ENCODE data around the gene FILIP1L.

The FILIP1L gene

DNA sequence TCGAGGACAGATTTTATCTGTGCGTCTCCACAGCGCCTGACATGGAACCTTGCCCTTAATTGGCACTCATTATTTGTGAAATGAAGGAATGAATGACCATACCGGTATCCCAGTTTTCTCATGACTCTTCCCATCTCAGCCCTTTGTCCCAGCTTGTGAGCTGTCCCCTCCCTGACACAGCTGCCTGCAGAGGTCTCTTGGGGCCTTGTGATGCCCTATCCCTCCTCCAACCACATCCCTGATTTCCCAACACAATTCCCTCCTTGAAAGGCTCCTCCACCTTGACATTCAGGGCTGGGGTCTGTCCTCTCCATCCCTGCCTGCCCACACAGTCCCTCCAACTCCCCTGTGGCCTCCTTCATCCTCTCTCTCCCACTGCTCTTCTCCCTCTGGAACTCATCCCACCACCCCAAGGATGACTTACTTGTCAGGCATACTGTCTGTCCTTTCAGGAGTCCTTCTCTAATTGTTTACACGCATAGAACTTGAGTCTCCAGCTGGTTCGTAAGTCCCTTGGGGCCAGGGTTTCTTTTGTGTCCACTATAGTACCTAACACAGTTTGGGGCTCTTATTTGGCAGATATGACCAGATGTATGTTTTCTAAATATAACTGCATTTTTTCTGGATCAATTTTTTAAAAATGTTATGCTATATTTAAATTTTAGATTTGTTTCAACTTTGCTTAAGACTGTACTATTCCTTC lies 35.6 kb upstream of the FILIP1L start:
- DNase-seq = no peak
- Mint-ChIP-seq H3K27ac (peak overlapping the region; percentile 39), H3K36me3 (ENCODE audit: low read depth) (peaks cover 58% of the 10 kb centered on the region), H3K27me3 (ENCODE audit: low read depth, poor library complexity) (no peaks in the 10 kb centered on the region), H3K9me3 (peaks cover 1% of the 10 kb centered on the region), H3K4me1 (no peaks in the 10 kb centered on the region), H3K4me3 (no peak overlapping the region)
- TF ChIP-seq, protein P1, sequence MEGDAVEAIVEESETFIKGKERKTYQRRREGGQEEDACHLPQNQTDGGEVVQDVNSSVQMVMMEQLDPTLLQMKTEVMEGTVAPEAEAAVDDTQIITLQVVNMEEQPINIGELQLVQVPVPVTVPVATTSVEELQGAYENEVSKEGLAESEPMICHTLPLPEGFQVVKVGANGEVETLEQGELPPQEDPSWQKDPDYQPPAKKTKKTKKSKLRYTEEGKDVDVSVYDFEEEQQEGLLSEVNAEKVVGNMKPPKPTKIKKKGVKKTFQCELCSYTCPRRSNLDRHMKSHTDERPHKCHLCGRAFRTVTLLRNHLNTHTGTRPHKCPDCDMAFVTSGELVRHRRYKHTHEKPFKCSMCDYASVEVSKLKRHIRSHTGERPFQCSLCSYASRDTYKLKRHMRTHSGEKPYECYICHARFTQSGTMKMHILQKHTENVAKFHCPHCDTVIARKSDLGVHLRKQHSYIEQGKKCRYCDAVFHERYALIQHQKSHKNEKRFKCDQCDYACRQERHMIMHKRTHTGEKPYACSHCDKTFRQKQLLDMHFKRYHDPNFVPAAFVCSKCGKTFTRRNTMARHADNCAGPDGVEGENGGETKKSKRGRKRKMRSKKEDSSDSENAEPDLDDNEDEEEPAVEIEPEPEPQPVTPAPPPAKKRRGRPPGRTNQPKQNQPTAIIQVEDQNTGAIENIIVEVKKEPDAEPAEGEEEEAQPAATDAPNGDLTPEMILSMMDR (IDR thresholded peaks at IDR 0.05) = no peak

DNA sequence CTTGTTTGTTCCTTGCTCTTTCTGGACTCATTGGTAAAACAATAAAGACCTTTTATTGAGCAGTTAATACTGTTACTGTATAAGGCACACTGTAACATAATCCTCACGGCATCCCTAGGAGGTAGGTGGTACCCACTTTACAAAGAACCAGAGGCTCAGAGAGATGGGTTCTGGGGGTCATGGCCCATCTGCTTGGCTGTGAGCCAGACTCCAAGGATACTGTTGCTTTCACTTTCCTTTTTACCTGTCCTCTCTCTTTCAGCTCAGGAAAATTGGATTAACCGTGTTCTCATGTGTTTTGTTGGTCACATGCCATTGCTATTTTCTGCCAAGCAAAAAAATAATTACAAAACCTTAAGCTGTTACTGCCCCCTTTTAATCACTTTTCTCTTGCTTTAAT lies 34.8 kb upstream of the FILIP1L start:
- no peak overlapping the region for H3K27ac Mint-ChIP-seq
- TF ChIP-seq, protein P1 (IDR thresholded peaks at IDR 0.05) = no peak
- H3K36me3 Mint-ChIP-seq (ENCODE audit: low read depth) = peaks cover 54% of the 10 kb centered on the region
- no peak overlapping the region for H3K4me3 Mint-ChIP-seq
- DNase-seq = no peak
- H3K27me3 Mint-ChIP-seq (ENCODE audit: low read depth, poor library complexity) = no peaks in the 10 kb centered on the region
- no peaks in the 10 kb centered on the region for H3K4me1 Mint-ChIP-seq
- H3K9me3 Mint-ChIP-seq = peaks cover 2% of the 10 kb centered on the region

DNA sequence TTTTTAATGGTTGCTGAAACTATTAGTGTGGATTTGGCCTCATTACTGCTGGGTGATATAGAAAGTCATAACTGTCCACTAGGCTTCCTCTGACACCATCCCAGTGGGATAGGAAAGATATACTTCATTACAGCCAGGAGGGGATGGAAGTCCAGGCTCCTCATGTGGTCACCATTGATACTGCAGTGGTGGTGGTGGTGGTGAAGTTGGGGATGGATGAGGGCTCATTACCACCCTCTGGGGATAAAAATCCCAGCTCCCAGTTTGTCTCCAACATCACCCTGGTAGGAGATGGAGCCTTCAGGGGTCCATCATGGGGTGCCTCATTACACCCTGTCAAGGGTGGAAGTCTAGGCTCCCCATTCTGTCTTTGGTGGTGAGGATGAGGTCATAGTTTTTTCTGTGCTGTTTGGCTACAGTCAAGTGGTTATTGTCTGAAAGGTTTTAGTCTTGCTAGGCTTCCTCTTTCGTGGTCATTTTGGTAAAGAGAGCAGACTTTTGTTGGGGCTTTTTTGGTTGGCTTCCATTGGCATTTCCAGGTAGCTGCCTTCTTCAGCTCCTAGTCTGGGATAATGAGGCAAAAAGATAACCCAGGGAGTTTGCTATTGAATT lies 30.1 kb upstream of the FILIP1L start:
- Mint-ChIP-seq H3K27me3 (ENCODE audit: low read depth, poor library complexity) (no peaks in the 10 kb centered on the region), H3K27ac (no peak overlapping the region), H3K9me3 (peaks cover 31% of the 10 kb centered on the region), H3K4me1 (no peaks in the 10 kb centered on the region), H3K36me3 (ENCODE audit: low read depth) (peaks cover 49% of the 10 kb centered on the region), H3K4me3 (no peak overlapping the region)
- no peak for DNase-seq
- TF ChIP-seq, protein P1 (IDR thresholded peaks at IDR 0.05) = no peak

DNA sequence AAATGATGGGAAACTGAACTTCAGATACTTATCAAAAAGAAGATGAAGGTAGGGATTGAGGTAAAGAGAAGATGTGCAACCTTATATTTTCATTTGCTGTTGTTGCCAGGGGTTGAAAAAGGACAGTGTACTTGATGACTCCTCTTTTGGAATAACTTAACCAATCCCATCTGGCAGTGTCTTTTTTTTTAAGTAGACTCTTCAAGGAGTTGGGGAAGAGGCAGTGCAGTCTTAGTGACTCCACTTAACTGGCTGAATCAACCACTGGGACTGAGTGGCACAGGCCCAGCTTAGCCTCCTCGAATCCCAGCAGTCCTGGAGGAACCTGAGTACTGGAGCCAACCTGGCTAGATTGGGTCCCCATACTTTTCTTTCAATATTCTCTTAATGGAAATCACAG lies 27.3 kb upstream of the FILIP1L start:
- no peaks in the 10 kb centered on the region for H3K27me3 Mint-ChIP-seq (ENCODE audit: low read depth, poor library complexity)

DNA sequence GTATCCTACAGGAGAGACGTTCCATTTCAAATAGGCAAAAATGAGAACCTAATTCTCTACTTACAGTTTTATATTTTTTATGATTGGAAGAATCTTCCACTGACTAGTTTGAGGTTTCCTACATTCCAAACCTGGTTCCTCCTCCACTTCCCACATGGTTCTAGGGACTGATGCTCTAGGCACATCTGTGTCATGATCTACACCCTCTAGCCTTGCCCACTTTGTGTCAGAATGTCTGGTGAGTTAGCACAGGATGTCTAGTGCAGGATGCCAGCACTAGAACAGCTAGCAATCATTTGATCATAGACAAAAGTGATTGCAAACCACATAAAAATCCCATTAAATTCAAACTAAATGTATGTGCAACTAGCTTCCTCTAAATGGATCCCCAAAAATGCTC lies 26.7 kb upstream of the FILIP1L start:
- no peak for DNase-seq
- TF ChIP-seq, protein P1 (IDR thresholded peaks at IDR 0.05) = no peak
- Mint-ChIP-seq H3K4me1 (no peaks in the 10 kb centered on the region), H3K27ac (peak overlapping the region; percentile 64), H3K27me3 (ENCODE audit: low read depth, poor library complexity) (no peaks in the 10 kb centered on the region), H3K9me3 (peaks cover 31% of the 10 kb centered on the region), H3K36me3 (ENCODE audit: low read depth) (peaks cover 50% of the 10 kb centered on the region), H3K4me3 (no peak overlapping the region)

More for the DNA sequence above, 27.3 kb upstream of the FILIP1L start:
- no peak overlapping the region for H3K4me3 Mint-ChIP-seq
- DNase-seq = no peak
- no peaks in the 10 kb centered on the region for H3K4me1 Mint-ChIP-seq
- peaks cover 51% of the 10 kb centered on the region for H3K36me3 Mint-ChIP-seq (ENCODE audit: low read depth)
- H3K27ac Mint-ChIP-seq = no peak overlapping the region
- H3K9me3 Mint-ChIP-seq = peaks cover 31% of the 10 kb centered on the region
- TF ChIP-seq, protein P1 (IDR thresholded peaks at IDR 0.05) = no peak

DNA sequence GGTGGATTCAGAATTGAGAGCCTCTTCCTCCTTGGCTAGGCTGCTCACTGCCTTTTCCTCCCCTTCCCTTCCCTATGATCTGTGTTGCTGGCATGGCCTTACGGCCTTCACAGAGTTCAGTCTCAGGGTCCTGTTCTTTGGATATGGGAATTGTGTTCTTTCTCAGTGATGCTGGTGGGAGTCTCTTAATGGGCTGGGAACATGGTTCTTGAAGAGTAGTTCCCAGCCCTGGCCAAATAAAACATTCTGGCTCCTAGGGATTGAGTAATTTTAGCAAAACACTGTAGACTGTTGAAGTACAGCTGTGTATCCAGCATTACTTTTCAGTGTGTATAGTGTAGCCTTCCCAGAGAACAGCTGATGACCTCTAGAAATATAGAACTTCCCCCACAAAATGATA lies 22.6 kb upstream of the FILIP1L start:
- no peak overlapping the region for H3K27ac Mint-ChIP-seq
- no peaks in the 10 kb centered on the region for H3K4me1 Mint-ChIP-seq
- no peaks in the 10 kb centered on the region for H3K27me3 Mint-ChIP-seq (ENCODE audit: low read depth, poor library complexity)
- H3K9me3 Mint-ChIP-seq = peaks cover 9% of the 10 kb centered on the region
- H3K36me3 Mint-ChIP-seq (ENCODE audit: low read depth) = peaks cover 23% of the 10 kb centered on the region
- TF ChIP-seq, protein P1 (IDR thresholded peaks at IDR 0.05) = no peak
- no peak for DNase-seq
- no peak overlapping the region for H3K4me3 Mint-ChIP-seq

Measured in nephron progenitor cell (in vitro differentiated cells).